GM19238 (cell line): Measurements from ENCODE around the gene B4GALNT3.
A peak's percentile ranks its signal among the peaks of the same experiment; 100 is the strongest.
"Not testable (repeated sequence)": the region's sequence is repeated elsewhere in the genome, so short reads cannot be mapped to it uniquely, and the experiment has no call there.

ENCODE experiments used
- DNase-seq: peaks from one replicate; pipeline ENCODE4 v3.0.0; 2011; ENCODE audit warnings: low spot score; ENCODE audit not compliant: insufficient read length

The B4GALNT3 gene

GRCh38 chr12:574475-575128, 114.9 kb downstream of the B4GALNT3 start:
- DNase-seq: no peak

DNA sequence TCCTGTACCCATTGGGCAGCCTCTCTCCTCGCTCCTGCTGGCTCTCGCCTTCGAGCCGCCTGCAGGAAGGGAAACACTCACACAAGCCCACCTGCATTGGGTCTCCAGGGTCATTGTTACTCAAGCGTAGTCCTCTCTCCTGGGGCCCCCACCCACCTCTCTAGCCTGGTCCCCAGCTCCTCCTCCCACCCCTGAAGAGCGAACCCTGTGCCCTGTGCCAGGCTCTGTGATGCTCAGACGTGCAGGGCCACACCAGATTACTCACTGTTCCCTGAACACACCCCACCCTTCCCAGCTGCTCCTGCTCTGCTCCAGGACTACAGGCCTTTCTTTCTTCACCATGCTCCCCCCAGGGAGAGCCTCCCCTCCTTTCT, 115.4 kb downstream of the B4GALNT3 start:
- no peak for DNase-seq

GRCh38 chr12:575948-576614, 116.3 kb downstream of the B4GALNT3 start:
- DNase-seq: peak; percentile 93

GRCh38 chr12:576615-577110, 116.9 kb downstream of the B4GALNT3 start:
- DNase-seq: no peak

- not testable (repeated sequence) for DNase-seq
Measured at GRCh38 chr12:577994-578747, 118.4 kb downstream of the B4GALNT3 start.

DNA sequence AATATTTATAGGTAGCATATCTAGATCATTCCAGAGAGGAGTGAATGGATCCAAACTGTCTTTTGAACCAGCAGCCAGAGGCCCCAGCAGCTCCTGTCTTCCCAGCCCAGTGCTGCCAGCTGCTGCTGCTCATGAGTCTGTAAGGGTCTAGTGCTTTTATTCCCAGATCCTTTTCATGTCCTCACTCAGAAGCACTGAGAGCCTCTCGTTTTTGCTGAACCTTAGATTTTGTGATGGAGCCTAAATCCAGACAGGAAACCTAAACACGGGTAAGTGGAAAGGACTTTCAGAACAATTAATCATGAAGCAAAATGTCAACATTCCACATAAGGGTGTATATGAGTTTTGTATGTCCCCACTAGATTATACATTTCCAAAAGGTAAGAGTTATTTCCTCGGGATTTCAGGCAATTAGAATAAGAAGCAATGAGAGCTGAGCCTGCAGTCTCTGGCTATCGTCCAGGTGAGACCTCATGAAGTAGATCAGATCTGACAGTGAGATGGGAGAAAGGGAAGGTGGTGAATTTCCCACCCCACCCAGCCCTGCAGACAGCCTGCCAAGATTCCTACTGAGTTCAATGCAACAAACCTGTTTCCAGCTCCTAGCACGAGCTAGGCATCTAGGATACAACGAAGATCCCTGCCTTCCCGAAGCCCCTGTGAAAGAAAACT, 119.1 kb downstream of the B4GALNT3 start:
- DNase-seq: no peak

DNA sequence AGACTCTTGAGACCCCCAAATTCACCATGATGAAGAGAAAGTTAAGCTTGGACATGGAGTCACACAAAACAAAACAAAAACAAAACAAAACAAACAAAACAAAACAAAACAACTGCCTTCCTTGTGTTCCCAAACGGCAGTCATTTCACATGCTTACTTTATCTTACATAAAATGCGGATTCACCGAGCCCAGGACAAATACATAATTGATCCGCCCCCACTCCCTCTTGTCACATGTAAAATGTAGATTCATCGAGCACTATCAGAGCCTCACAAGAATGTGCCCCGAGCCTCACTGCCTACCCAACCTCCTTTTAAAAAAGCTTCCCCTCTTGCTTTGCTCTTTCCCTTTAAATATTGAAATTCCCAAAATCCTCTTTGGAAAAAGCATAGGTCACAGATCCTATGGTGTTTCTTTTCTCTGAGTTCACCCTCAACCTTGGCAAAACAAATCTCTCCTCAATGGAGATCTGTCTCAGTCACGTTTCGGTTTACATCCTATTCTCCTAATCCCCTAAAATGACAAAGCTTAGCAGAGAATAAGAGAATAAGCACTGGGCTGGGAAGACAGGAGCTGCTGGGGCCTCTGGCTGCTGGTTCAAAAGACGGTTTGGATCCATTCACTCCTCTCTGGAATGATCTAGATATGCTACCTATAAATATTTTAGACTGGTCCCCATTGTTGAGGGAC, 119.8 kb downstream of the B4GALNT3 start:
- no peak for DNase-seq

DNA sequence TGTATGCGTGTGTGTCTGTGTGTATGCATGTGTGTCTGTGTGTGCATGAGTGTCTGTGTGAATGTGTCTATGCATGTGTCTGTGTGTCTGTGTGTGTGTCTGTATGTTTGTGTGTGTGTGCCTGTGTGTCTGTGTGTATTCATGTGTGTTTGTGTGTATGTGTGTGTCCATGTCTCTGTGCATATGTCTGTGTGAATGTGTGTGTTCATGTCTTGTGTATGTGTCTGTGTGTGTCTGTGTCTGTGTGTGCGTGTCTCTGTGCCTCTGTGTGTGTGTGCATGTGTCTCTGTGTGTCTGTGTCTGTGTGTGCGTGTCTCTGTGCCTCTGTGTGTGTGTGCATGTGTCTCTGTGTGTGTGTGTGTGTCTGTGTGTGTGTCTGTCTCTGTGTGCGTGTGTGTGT, 121.1 kb downstream of the B4GALNT3 start:
- no peak for DNase-seq

- no peak for DNase-seq
Measured at GRCh38 chr12:581321-581720, 121.6 kb downstream of the B4GALNT3 start.

- no peak for DNase-seq
Measured at GRCh38 chr12:581746-582145, 122.0 kb downstream of the B4GALNT3 start.

- DNase-seq: no peak
Measured at GRCh38 chr12:583251-583869, 123.6 kb downstream of the B4GALNT3 start.

GRCh38 chr12:585062-586061, 125.6 kb downstream of the B4GALNT3 start:
- no peak for DNase-seq

GRCh38 chr12:586318-587071, 126.8 kb downstream of the B4GALNT3 start:
- DNase-seq: no peak

DNA sequence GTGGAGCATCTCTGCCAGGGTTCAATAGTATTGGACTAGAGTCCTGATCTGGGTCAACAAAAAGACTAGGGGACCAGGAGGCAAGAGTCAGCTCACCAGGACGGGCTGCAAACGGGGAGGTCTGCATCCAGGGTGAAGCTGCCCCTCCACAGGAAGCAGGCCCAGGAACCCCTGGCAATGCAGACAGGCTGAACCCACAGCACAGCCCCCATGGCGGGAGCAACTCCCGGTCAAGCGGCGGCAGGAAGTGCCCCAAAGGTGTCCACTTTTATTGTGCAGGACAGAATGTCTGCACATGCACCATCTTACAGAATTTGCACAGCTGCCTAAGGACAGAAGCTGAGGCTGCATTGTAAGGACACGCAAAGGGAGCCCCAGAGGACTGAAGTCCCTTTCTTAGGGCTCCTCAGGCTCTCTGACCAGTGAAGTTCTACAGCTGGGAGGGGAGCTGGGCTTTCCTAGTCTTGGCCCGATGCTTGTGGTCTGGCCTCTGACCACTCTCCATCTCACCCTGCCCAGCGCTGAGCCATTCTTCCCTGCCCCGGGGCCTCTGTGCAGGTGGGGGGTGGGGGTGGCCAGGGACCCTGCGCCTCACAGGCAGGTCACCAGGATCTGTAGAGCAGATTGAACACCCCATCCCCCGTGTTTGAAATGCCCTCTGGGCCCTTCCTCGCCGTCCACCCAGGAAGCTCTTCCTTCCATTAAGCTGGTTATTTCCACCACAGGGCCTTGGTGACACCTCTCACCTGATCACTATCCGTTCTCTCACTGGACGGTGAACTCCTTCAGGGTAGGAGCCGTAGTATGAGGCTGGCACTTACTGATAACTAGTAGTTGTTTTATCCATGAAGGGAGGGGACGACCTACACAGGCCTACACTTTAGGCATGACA, 127.6 kb downstream of the B4GALNT3 start:
- no peak for DNase-seq

GRCh38 chr12:588024-588322, 128.2 kb downstream of the B4GALNT3 start:
- no peak for DNase-seq

- DNase-seq: no peak
Measured at GRCh38 chr12:588646-589045, 128.9 kb downstream of the B4GALNT3 start.

- DNase-seq: no peak
Measured at GRCh38 chr12:590206-590750, 130.5 kb downstream of the B4GALNT3 start.
